HepG2 (cell line): ENCODE measurements around the gene NKAIN2. TPM values are rescaled to one million over a fixed set of nuclear protein-coding genes. Genes with fewer than 3 reads are reported as not detected.

ENCODE experiments used
- ATAC-seq: fragments of 200-7000 bp; cut with Tn5 transposase; 3 replicates; pipeline ENCODE4 v1.9.1; 2020; ENCODE audit warnings: mild to moderate bottlenecking, moderate library complexity
- BruUV-seq: library from RNA; stranded (reverse); fragments of 400-500 nt; replicated peaks from 2 replicates; lab custom pipeline; 2021; lab: Mats Ljungman, UMichigan
- CTCF ChIA-PET: fragments of 300-600 bp; formaldehyde crosslinking; extraction: SDS; loops from one replicate; lab custom pipeline; 2021; ENCODE audit warnings: low total read pairs, inconsistent platforms, low intra/inter-chr PET ratio; lab: Yijun Ruan, JAX
- POLR2A ChIA-PET: fragments of 350-600 bp; sonication (Branson Sonifier 250); formaldehyde crosslinking; loops from one replicate; lab custom pipeline; 2020; ENCODE audit warnings: antibody characterized with exemption, inconsistent platforms; lab: Yijun Ruan, JAX
- DNase-seq: peaks from one replicate; pipeline ENCODE4 v3.0.0-alpha.2; 2015; ENCODE audit warnings: low spot score
- FAIRE-seq: peaks from 3 replicates; lab custom pipeline; 2011; peaks lifted over from hg19 to GRCh38; lab: Jason Lieb, UNC
- H2AFZ ChIP-seq: one replicate; pipeline ENCODE4 v1.6.1; 2011; ENCODE audit warnings: low read length, inconsistent platforms
- H3K27ac ChIP-seq: fragments of 300-600 bp; 3 replicates; pipeline ENCODE4 v1.8.0; 2011; ENCODE audit warnings: mixed run types, mild to moderate bottlenecking, mixed read lengths, low read length, inconsistent platforms; ENCODE audit not compliant: insufficient read depth; ENCODE audit errors: extremely low read length
- H3K27me3 ChIP-seq, 2 experiments: fragments of 200-600 bp in 1 of 2; 2 replicates in 1 of 2; 3 replicates in 1 of 2; pipeline versions ENCODE4 v1.6.0 to v1.8.0; 2011; ENCODE audit warnings: low read length in 2 of 2, mild to moderate bottlenecking in 2 of 2, moderate library complexity in 2 of 2, inconsistent platforms in 1 of 2; ENCODE audit not compliant: insufficient read depth in 2 of 2, control insufficient read depth in 1 of 2
- H3K36me3 ChIP-seq, 2 experiments: fragments of 200-600 bp in 1 of 2; replicated peaks in 1 of 2; 2 replicates in 1 of 2; 3 replicates in 1 of 2; pipeline versions ENCODE4 v1.5.1 to v1.8.0; 2011; ENCODE audit warnings: low read length in 2 of 2, inconsistent platforms in 1 of 2; ENCODE audit not compliant: insufficient read depth in 2 of 2, control insufficient read depth in 1 of 2
- H3K4me1 ChIP-seq: 2 replicates; pipeline ENCODE4 v1.5.1; 2012; ENCODE audit warnings: low read length, inconsistent platforms; ENCODE audit not compliant: insufficient read depth
- H3K4me2 ChIP-seq: 2 replicates; pipeline ENCODE4 v1.6.0; 2011; ENCODE audit warnings: low read depth, low read length, inconsistent platforms
- H3K4me3 ChIP-seq, 3 experiments: fragments of 200-600 bp in 1 of 3; sonication (generic), shearing (Covaris generic) in 1 of 3; replicated peaks in 1 of 3; 2 replicates each; pipeline ENCODE4 v1.5.1; 2011 to 2016; ENCODE audit warnings: low read length in 3 of 3, inconsistent platforms in 2 of 3, low read depth in 2 of 3, mild to moderate bottlenecking in 2 of 3, control low read depth in 1 of 3, mixed read lengths in 1 of 3; ENCODE audit not compliant: insufficient read depth in 1 of 3
- H3K79me2 ChIP-seq: one replicate; pipeline ENCODE4 v1.6.1; 2011; ENCODE audit warnings: low read length, inconsistent platforms; ENCODE audit not compliant: insufficient read depth
- H3K9ac ChIP-seq: 2 replicates; pipeline ENCODE4 v1.6.0; 2011; ENCODE audit warnings: mild to moderate bottlenecking, low read depth, low read length, inconsistent platforms; ENCODE audit not compliant: insufficient read depth
- H3K9me3 ChIP-seq: 2 replicates; pipeline ENCODE4 v1.5.1; 2012; ENCODE audit warnings: mild to moderate bottlenecking, low read length
- H4K20me1 ChIP-seq: 2 replicates; pipeline ENCODE4 v1.6.0; 2011; ENCODE audit warnings: inconsistent platforms, mild to moderate bottlenecking, low read length, moderate library complexity; ENCODE audit not compliant: insufficient read depth
- EED ChIP-seq: sonication (generic); formaldehyde crosslinking; IDR thresholded peaks from 2 replicates; pipeline ENCODE4 v1.5.0; 2020; ENCODE audit warnings: mild to moderate bottlenecking, missing genetic modification reagents
- HNRNPK ChIP-seq: fragments of 200-400 bp; formaldehyde crosslinking; IDR thresholded peaks from 2 replicates; pipeline ENCODE4 v1.6.1; 2018; ENCODE audit warnings: low read length, low read depth, moderate library complexity, mild to moderate bottlenecking; ENCODE audit not compliant: poor library complexity, severe bottlenecking
- MLLT10 ChIP-seq: sonication (generic); formaldehyde crosslinking; IDR thresholded peaks from 2 replicates; pipeline ENCODE4 v1.4.0; 2020; ENCODE audit warnings: missing genetic modification reagents
- SP1 ChIP-seq, 2 experiments: fragments of 450-650 bp in 1 of 2; sonication (generic) in 1 of 2; formaldehyde crosslinking in 1 of 2; IDR thresholded peaks; 2 replicates each; pipeline versions ENCODE4 v1.4.0 to v1.6.1; 2016 to 2020; ENCODE audit warnings: missing genetic modification reagents in 1 of 2
- ZNF44 ChIP-seq: sonication (generic); formaldehyde crosslinking; IDR thresholded peaks from 2 replicates; pipeline ENCODE4 v1.5.1; 2020; ENCODE audit warnings: mild to moderate bottlenecking, missing genetic modification reagents
- WGBS: methylation state at CpG from one replicate; pipeline ENCODE4 v1.1.6; 2017; ENCODE audit warnings: low lambda C conversion rate; 5-methylcytosine and 5-hydroxymethylcytosine counted together
- in situ Hi-C: cut with HindIII; loops from 2 replicates; pipeline ENCODE4 v1.10.0; 2017; ENCODE audit warnings: low pct_unique_long_range_greater_than_20kb; ENCODE audit not compliant: extremely low pct_ligation_motif_present
- intact Hi-C: fragments of 100-400 bp; cut with micrococcal nuclease; formaldehyde crosslinking; loops from one replicate; pipeline ENCODE4 v1.10.0; 2022; ENCODE audit not compliant: unreplicated experiment
- polyA plus RNA-seq, 8 experiments: library from polyadenylated mRNA; depleted of rRNA in 3 of 8; stranded (reverse) in 7 of 8; unstranded in 1 of 8; fragments of >200 nt; fragmentation: Illumina TruSeq in 4 of 8; extraction: Trizol in 4 of 8; gene quantifications; 2 replicates each; pipeline versions ENCODE4 v1.2.1 to v1.2.3, GENCODE V29; 2011 to 2016; ENCODE audit warnings: low read depth in 4 of 8, missing spikeins in 1 of 8, mixed read lengths in 1 of 8; ENCODE audit not compliant: insufficient read depth in 1 of 8
- total RNA-seq, 5 experiments: library from RNA; depleted of rRNA; stranded (reverse); fragments of >200 nt; fragmentation: Illumina TruSeq; extraction: Trizol; gene quantifications; 2 replicates each; pipeline ENCODE4 v1.2.3, GENCODE V29; 2016; ENCODE audit warnings: low read depth in 1 of 5
- TF ChIP-seq, protein P1 (sequence below): sonication (generic); formaldehyde crosslinking; IDR thresholded peaks from 2 replicates; pipeline ENCODE4 v1.4.0; 2020; ENCODE audit warnings: missing genetic modification reagents

The NKAIN2 gene
- total and polyA plus RNA-seq, 2 of the 13 experiments (the other 11 are each of a cell fraction or from before 2014, with no cell fraction given): not detected

DNA sequence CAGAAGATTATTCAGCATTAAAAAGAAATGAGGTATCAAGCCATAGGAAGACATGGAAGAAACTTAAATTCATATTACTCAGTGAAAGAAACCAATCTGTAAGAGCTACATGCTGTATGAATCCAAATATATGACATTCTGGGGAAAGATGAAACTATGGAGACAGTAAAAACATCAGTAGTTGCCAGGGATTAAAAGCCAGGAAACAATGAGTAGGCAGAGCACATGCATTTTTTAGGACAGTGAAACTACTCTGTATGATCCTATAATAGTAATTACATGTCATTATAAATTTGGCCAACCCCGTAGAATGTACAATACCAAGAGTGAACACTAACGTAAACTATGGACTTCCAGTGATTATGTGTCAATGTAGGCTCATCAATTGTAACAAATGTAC is 1065.8 kb downstream of the NKAIN2 start:
- Histone ChIP-seq H3K9me3 (no peaks in the 10 kb centered on the region), H3K4me2 (no peak overlapping the region), H2AFZ (no peak overlapping the region), H3K4me1 (no peaks in the 10 kb centered on the region), H3K27ac (no peak overlapping the region), H3K36me3 (no peaks in the 10 kb centered on the region), H3K9ac (no peak overlapping the region), H3K79me2 (no peaks in the 10 kb centered on the region), H3K27me3 (no peaks in the 10 kb centered on the region), H3K4me3 (no peak overlapping the region), H4K20me1 (no peaks in the 10 kb centered on the region)
- WGBS: 0% methylated on average over 2 of the region's 2 CpGs
- FAIRE-seq (no peak), DNase-seq (no peak), ATAC-seq (no peak)
- ChIA-PET CTCF (no interaction called here), POLR2A (no interaction called here)
- no TSS peak for BruUV-seq
- TF ChIP-seq EED (CRISPR knock-in tag) (no peak), MLLT10 (CRISPR knock-in tag) (no peak), SP1 (IDR thresholded peaks at IDR 0.05) (no peak), SP1 (CRISPR knock-in tag; IDR thresholded peaks at IDR 0.05) (no peak), HNRNPK (no peak), ZNF44 (no peak)
- TF ChIP-seq, protein P1, sequence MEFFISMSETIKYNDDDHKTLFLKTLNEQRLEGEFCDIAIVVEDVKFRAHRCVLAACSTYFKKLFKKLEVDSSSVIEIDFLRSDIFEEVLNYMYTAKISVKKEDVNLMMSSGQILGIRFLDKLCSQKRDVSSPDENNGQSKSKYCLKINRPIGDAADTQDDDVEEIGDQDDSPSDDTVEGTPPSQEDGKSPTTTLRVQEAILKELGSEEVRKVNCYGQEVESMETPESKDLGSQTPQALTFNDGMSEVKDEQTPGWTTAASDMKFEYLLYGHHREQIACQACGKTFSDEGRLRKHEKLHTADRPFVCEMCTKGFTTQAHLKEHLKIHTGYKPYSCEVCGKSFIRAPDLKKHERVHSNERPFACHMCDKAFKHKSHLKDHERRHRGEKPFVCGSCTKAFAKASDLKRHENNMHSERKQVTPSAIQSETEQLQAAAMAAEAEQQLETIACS (CRISPR knock-in tag): no peak
- intact Hi-C loops (no loop called here), in situ Hi-C loops (loop anchor here (25.0 kb wide), 1 partner anchor 893 kb away; no protein-coding TSS in a partner anchor)
